HG03520 (cell line): Measurements from ENCODE around the gene EFCAB8.
"Not testable (repeated sequence)": the region's sequence is repeated elsewhere in the genome, so short reads cannot be mapped to it uniquely, and the experiment has no call there.

ENCODE experiments used
- ATAC-seq: cut with Tn5 transposase; IDR thresholded peaks from one replicate; pipeline ENCODE4 v1.9.1; 2021; ENCODE audit warnings: mild to moderate bottlenecking, moderate library complexity; ENCODE audit not compliant: unreplicated experiment

Gene EFCAB8

GRCh38 chr20:32886652-32887051, 27.9 kb downstream of the EFCAB8 start:
- ATAC-seq: no peak

GRCh38 chr20:32887492-32887891, 28.8 kb downstream of the EFCAB8 start:
- no peak for ATAC-seq

- ATAC-seq: no peak
These were observed 29.9 kb downstream of the EFCAB8 start for GRCh38 chr20:32888636-32889035.

- no peak for ATAC-seq
These were observed 30.6 kb downstream of the EFCAB8 start for GRCh38 chr20:32889281-32889680.

- ATAC-seq: no peak
These were observed 32.8 kb downstream of the EFCAB8 start for GRCh38 chr20:32891491-32891890.

GRCh38 chr20:32891926-32892660, 33.4 kb downstream of the EFCAB8 start:
- no peak for ATAC-seq

GRCh38 chr20:32893263-32894025, 34.7 kb downstream of the EFCAB8 start:
- ATAC-seq: no peak

GRCh38 chr20:32894026-32894483, 35.3 kb downstream of the EFCAB8 start:
- ATAC-seq: no peak

GRCh38 chr20:32894711-32895355, 36.1 kb downstream of the EFCAB8 start:
- ATAC-seq: no peak

- no peak for ATAC-seq
These were observed 38.0 kb downstream of the EFCAB8 start for GRCh38 chr20:32896521-32897280.

- no peak for ATAC-seq
These were observed 40.0 kb downstream of the EFCAB8 start for GRCh38 chr20:32898729-32899128.

GRCh38 chr20:32902456-32903420, 44.0 kb downstream of the EFCAB8 start:
- ATAC-seq: no peak

GRCh38 chr20:32903666-32904175, 45.0 kb downstream of the EFCAB8 start:
- ATAC-seq: no peak

- ATAC-seq: not testable (repeated sequence)
These were observed 46.0 kb downstream of the EFCAB8 start for GRCh38 chr20:32904678-32905077.

GRCh38 chr20:32906200-32906599, 47.5 kb downstream of the EFCAB8 start:
- no peak for ATAC-seq

GRCh38 chr20:32906871-32907495, 48.3 kb downstream of the EFCAB8 start:
- no peak for ATAC-seq

GRCh38 chr20:32907886-32908285, 49.2 kb downstream of the EFCAB8 start:
- no peak for ATAC-seq

GRCh38 chr20:32908334-32909292, 49.9 kb downstream of the EFCAB8 start:
- ATAC-seq: no peak
